SK-N-MC (cell line): Measurements from ENCODE around the gene GDF7.

Experiments
- EZH2 ChIP-seq: fragments of 200-600 bp; sonication (generic); IDR thresholded peaks from one replicate; pipeline ENCODE4 v1.6.1; 2017; ENCODE audit warnings: antibody characterized with exemption
- POLR2AphosphoS5 ChIP-seq: IDR thresholded peaks from 2 replicates; pipeline ENCODE4 v1.6.1; 2012; ENCODE audit warnings: mild to moderate bottlenecking, low read depth, low read length, borderline replicate concordance

DNA sequence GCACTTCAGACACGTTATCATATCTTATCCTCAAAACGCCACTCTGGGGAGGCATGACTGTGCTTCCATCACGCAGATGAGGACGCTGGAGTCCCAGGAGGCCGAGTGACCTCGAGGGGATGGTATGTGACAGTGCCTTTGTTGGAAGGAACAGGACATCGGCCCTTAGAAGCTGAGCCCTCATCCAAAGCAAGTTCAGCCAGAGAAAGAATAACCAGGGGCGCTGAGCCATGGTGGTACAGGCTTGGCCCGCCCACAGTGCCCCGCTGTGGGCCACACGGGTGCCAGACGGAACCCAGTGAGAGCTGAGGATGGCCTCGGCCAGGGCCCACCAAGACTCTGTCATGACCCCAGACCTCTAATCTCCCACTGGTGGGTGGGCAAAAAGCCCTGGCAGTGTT, 47.3 kb upstream of the GDF7 start:
- TF ChIP-seq POLR2AphosphoS5 (no peak), EZH2 (no peak)
